ENCODE results near the gene RESF1.

GRCh38 chr12:31951008-31951407, 8.2 kb upstream of the RESF1 start:
- no peak for TF ChIP-seq POLR2A (IDR thresholded peaks at IDR 0.05)
- TF ChIP-seq CTCF (IDR thresholded peaks at IDR 0.05): no peak

All from heart left ventricle (tissue), 13 donors.